ENCODE data around the gene RAB20. TPM values are rescaled to one million over a fixed set of nuclear protein-coding genes. Genes with fewer than 3 reads are reported as not detected.

The RAB20 gene
- total and polyA plus RNA-seq, 2 of the 8 experiments (the other 6 are each of a cell fraction or from before 2014, with no cell fraction given): 14.8 to 27.9 TPM

- Histone ChIP-seq H2BK5ac (ENCODE audit: low read depth, low read length) (no peak overlapping the region), H2BK20ac (ENCODE audit: low read length) (no peak overlapping the region), H3K4me3 (ENCODE audit: extremely low read depth in 1 of 4, insufficient read depth in 2 of 4, low read depth in 3 of 4, low read length in 4 of 4) (no peak overlapping the region), H3K56ac (replicated peaks; ENCODE audit: insufficient read length, low read depth, low read length) (no peak overlapping the region), H3K27ac (ENCODE audit: low read depth, low read length) (no peak overlapping the region), H2AK5ac (ENCODE audit: low read depth, low read length) (no peak overlapping the region), H3K36me3 (ENCODE audit: control insufficient read depth in 2 of 4, insufficient read depth in 4 of 4, low read length in 3 of 4) (peaks cover 7 to 41% (median 22%) of the 10 kb centered on the region in 4 experiments; a peak in 7 of 8 replicates), H3K4me2 (ENCODE audit: insufficient read depth in 1 of 2, low read depth in 2 of 2, low read length in 2 of 2) (no peak overlapping the region), H3K23me2 (ENCODE audit: low read depth, low read length) (no peaks in the 10 kb centered on the region), H3K9me3 (ENCODE audit: insufficient read depth in 2 of 2, low read depth in 1 of 2, low read length in 1 of 2) (peaks cover 3 to 10% of the 10 kb centered on the region in 2 experiments; a peak in 2 of 4 replicates), H3K9ac (replicated peaks in 1 of 4; ENCODE audit: extremely low read depth in 1 of 4, low read depth in 3 of 4, low read length in 3 of 4) (no peak overlapping the region; a peak in 1 of 7 replicates), H4K5ac (ENCODE audit: insufficient read length, low read depth, low read length) (no peak overlapping the region), H3K79me1 (ENCODE audit: low read depth, low read length) (no peaks in the 10 kb centered on the region), H3K14ac (ENCODE audit: insufficient read length) (no peak overlapping the region), H2AFZ (ENCODE audit: low read length) (no peak overlapping the region), H4K8ac (ENCODE audit: extremely low read depth, insufficient read depth, low read length) (no peak overlapping the region), H2BK15ac (ENCODE audit: low read length) (no peak overlapping the region; the same call in 1 of the 2 replicates), H2BK12ac (ENCODE audit: low read depth, low read length) (no peak overlapping the region), H3K4me1 (replicated peaks in 1 of 4; ENCODE audit: control insufficient read depth in 3 of 4, insufficient read depth in 4 of 4, low read length in 3 of 4) (no peaks in the 10 kb centered on the region), H3K27me3 (replicated peaks in 1 of 4; ENCODE audit: control insufficient read depth in 3 of 4, extremely low read depth in 1 of 4, insufficient read depth in 3 of 4, low read length in 3 of 4) (no peaks in the 10 kb centered on the region), H3K18ac (ENCODE audit: extremely low read depth, low read length) (no peak overlapping the region; the same call in 1 of the 2 replicates), H2BK120ac (replicated peaks; ENCODE audit: low read depth, low read length) (no peak overlapping the region), H4K20me1 (replicated peaks in 1 of 2; ENCODE audit: control insufficient read depth in 1 of 2, insufficient read depth in 2 of 2, low read length in 2 of 2) (no peaks in the 10 kb centered on the region), H3K4ac (replicated peaks; ENCODE audit: insufficient read length, low read depth, low read length) (no peak overlapping the region), H3K23ac (ENCODE audit: insufficient read length) (no peak overlapping the region), H3K79me2 (ENCODE audit: control insufficient read depth in 1 of 2, insufficient read depth in 2 of 2, low read length in 2 of 2) (no peaks in the 10 kb centered on the region), H4K91ac (replicated peaks; ENCODE audit: insufficient read length, low read length) (no peak overlapping the region)
- 95% methylated on average over 29 of the region's 30 CpGs; no CpG with 5 or more reads in 1 of the 2 experiments for WGBS, 2 experiments (ENCODE audit: extremely low coverage in 1 of 2, insufficient coverage in 1 of 2, insufficient read length in 1 of 2, insufficient replicate concordance in 2 of 2, low coverage in 1 of 2, low lambda C conversion rate in 2 of 2, missing lambda C conversion rate in 1 of 2)
- CTCF ChIA-PET (ENCODE audit: partially characterized antibody): interaction anchor here (0.8 to 1.5 kb wide), 2 partner anchors 18 to 37 kb away, joined by 3 to 4 read pairs; no protein-coding TSS in a partner anchor
- FAIRE-seq (no peak), DNase-seq (ENCODE audit: low read depth in 1 of 2, low spot score in 2 of 2) (no peak)
- POLR2A ChIA-PET (ENCODE audit: partially characterized antibody): no interaction called here
- TF ChIP-seq GTF2F1 (IDR thresholded peaks at IDR 0.05; ENCODE audit: borderline replicate concordance, low read depth, low read length) (no peak), FOSL1 (IDR thresholded peaks at IDR 0.05; ENCODE audit: insufficient read depth, low read depth, low read length) (no peak), ATF2 (IDR thresholded peaks at IDR 0.05; ENCODE audit: low read length) (no peak), RAD21 (IDR thresholded peaks at IDR 0.05 in 1 of 2, conservative IDR thresholded peaks at IDR 0.05 in 1 of 2; ENCODE audit: low read depth in 2 of 2, low read length in 2 of 2) (no peak), HDAC6 (IDR thresholded peaks at IDR 0.05; ENCODE audit: low read depth, low read length) (no peak), SIN3A (conservative IDR thresholded peaks at IDR 0.05 in 1 of 2, IDR thresholded peaks at IDR 0.05 in 1 of 2; ENCODE audit: low read depth in 1 of 2, low read length in 2 of 2) (no peak), CBX5 (IDR thresholded peaks at IDR 0.05; ENCODE audit: low read depth, low read length) (no peak), TAF7 (optimal IDR thresholded peaks at IDR 0.05; ENCODE audit: borderline replicate concordance, low read depth, low read length) (no peak)
These were observed 68.6 kb downstream of the RAB20 start for GRCh38 chr13:110492679-110493593.
